Measurements from ENCODE around the gene UMODL1.

Gene UMODL1

DNA sequence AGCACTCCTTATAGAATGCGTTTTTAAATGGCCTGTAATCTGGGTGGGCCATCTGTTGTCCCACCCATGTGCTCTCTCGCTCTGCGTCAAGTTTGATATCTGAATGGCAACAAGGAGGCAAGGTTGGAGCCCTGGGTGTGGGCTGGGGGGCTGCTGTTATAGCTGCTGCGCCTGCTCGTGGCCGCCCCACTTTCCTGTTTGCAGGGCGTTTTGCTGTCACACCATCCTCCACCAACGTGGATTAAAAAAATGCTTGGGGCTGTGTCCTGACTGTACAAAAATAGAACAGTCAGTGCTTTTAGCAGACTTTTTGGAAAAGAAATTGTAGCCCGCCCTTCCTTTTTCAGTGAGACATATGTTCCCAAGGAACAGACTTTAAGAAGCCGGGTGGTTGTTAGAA is 25.4 kb downstream of the UMODL1 start:
- no peak for DNase-seq (ENCODE audit: low spot score)

GRCh38 chr21:42097274-42097673 is 26.2 kb downstream of the UMODL1 start:
- no peak for DNase-seq (ENCODE audit: low spot score)

DNA sequence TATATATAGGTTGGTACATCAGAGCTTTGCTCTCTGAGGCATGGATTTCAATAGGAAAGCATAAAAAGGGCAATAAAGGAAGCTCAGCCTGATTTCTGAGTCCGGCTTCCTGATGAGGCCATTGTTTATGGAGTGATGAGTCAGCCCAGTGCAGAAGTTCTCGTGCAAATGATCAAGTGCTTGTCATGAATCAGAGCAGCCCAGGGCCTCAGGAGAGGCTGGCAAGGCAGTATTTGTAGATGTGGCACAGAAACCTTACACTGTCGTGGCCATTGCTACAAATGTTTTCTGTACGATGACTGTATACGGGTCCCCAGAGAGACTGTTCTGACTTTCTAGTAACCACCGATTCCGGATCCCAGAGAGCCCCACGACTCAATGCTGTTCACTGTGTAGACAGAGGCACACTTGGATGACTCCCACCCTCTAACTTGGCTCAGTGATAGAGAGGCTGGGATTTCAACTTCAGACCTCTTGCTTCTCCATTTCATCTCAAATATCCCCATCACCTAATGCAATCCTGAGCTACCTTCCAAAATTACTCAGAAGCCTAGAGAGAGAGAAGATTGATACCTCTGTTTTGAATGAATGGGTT is 26.8 kb downstream of the UMODL1 start:
- no peak for DNase-seq (ENCODE audit: low spot score)

GRCh38 chr21:42098957-42099505 is 27.9 kb downstream of the UMODL1 start:
- DNase-seq (ENCODE audit: low spot score) = no peak

- no peak for DNase-seq (ENCODE audit: low spot score)
Observed at GRCh38 chr21:42101246-42101645, 30.1 kb downstream of the UMODL1 start.

DNA sequence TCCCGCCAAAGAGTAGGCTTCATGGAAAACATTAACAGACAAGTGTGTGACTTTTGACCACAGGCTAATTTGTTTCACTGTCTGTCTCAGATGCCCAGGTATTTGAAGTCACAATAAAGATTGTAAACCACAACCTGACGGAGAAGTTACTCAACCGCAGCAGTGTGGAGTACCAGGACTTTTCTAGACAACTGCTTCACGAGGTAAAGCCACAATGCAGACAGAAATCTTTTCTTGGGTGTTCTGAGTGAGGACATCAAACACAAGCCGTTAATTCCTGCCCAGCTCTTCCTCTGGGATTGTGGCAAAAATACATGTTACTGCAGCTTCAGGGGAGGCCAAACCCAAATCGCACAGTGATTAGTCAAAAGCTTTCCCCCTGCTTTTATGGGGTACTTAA is 31.0 kb downstream of the UMODL1 start:
- no peak for DNase-seq (ENCODE audit: low spot score)

GRCh38 chr21:42102526-42102925 is 31.4 kb downstream of the UMODL1 start:
- no peak for DNase-seq (ENCODE audit: low spot score)

DNA sequence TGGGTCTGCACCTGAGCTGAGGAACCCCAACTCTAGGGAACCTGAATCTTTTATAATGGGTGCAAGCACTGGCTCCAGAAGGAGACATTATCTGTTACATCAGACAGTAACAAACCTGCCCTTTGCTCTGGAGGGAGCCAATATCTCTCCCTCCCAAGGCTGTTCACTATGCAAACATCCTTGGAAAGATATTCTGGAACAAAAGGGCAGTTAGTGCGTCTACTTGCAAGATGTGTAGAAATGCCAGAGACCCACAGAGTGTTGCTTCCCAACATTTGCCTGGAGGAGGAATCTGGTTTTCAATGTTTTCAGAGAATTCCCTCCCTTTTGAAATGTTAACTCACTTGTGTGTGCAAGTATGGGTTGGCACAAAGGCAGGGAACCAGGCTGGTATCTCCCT is 31.9 kb downstream of the UMODL1 start:
- DNase-seq (ENCODE audit: low spot score) = no peak

DNA sequence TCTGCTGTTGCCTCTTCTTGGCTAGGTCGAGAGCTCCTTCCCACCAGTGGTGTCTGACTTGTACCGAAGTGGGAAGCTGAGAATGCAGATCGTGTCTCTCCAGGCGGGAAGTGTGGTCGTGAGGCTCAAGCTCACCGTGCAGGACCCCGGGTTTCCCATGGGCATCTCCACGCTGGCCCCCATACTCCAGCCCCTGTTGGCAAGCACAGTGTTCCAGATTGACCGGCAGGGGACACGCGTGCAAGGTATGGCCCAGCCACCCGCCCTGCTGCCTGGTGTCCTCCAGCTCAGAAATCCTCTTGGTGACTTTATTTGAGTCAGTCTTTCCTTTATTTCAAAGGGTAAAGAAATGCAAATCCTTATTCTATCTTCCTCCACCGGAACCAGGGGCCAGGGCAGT is 32.7 kb downstream of the UMODL1 start:
- DNase-seq (ENCODE audit: low spot score) = no peak

DNA sequence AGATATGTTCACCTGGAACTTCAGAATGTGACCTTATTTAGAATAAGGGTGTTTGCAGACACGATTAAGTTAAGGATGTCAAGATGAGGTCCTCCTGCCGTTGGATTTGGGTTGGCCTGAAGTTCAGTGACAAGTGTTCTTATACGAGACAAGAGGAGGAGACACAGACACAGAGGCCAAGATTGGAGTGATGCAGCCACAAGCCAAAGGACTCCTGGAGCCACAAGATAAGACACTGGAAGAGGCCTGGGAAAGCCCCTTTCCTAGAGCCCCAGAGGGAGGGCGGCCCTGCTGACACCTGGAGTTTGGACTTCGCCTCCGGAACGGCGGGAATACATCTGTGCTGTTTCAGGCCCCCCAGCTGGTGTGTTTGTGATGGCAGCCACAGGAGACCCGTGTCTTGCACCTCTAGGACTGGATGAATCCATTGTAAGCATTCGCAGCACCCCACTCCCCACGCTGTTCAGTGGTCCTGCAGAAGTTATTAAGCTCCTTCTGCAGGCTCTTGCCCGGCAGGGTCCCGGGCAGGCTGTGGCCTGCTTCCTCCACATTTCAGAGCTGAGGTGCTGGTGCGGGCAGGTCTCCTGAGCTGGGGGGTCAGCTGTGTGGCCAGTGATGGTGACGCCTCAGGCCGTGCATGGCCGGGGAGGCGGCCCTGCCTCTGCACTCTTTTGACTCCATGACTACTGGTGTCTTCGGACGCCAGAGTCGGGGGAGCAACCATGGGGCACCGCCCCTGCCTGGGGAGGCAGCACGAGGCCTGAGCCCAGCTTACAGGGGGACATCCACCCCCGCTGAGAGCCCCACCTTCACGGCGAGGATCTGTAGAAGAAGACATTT is 34.6 kb downstream of the UMODL1 start:
- no peak for DNase-seq (ENCODE audit: low spot score)

- DNase-seq (ENCODE audit: low spot score) = no peak
Observed at GRCh38 chr21:42106425-42106824, 35.3 kb downstream of the UMODL1 start.

DNA sequence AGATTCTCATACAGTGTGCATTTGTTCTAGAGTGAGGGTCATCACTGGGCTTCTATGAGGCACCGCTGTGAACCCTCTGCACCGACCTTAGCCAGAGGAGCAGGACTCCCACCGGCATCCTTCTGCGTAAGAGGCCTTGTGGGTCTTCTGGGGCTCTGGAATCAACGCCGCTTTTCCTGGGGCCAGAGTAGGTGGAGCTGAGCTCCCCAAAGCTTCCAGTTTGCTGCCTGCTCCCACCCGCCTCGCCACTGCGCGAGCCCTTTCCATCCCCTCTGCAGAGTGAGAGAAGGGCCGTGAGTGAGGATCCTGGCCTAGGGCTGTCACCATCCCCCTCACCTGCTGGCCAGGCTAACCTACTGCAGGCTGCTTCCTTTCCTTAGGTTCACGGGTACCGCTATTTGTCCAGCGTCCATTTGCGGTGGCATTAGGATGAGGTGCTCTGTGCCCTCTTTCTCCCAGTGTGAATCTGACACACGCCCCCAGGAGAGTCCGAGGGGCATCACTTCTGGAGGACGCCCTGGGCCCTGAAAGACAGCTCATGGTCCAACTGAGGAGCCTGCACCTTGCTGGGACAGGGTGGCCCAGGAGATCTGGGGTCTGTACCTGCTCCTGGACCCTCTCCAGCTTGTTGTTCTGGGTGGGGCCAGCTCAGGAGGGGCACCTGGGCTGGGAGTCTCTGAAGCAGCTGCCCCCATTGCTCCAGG is 36.2 kb downstream of the UMODL1 start:
- DNase-seq (ENCODE audit: low spot score) = no peak

DNA sequence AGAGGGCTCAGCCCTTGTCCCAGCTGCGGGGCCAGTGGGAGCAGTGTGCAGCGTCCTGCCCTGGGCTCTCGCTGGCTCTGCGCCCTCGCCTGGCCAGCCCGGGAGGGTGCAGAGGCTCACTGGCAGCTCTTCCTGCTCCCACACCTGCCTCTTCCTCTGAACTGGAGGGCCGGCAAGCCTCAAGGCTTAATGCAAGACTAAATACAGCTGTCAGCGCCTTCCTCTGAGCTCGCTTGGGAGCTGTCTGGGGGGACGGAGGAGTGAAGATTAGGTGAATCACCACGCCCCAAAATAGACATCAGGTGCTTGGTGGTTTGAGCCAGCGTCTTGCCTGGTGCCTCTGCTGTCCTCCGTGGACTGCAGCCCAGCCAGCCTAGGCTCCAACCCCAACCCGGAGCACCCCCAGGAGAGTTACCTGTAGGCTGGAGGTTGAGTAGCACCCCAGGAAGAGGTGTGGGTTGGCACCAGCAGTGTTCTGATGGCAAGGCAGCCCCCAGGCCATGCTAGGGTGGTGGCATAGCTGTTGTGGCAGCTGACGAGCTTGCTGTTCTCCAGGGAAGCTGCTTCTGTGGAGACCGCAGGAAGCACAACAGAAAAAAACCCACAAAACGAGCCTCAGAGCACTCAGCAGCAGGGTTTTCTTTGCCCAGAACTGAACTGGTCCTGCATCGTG is 36.9 kb downstream of the UMODL1 start:
- peak; percentile 62 for DNase-seq (ENCODE audit: low spot score)

DNA sequence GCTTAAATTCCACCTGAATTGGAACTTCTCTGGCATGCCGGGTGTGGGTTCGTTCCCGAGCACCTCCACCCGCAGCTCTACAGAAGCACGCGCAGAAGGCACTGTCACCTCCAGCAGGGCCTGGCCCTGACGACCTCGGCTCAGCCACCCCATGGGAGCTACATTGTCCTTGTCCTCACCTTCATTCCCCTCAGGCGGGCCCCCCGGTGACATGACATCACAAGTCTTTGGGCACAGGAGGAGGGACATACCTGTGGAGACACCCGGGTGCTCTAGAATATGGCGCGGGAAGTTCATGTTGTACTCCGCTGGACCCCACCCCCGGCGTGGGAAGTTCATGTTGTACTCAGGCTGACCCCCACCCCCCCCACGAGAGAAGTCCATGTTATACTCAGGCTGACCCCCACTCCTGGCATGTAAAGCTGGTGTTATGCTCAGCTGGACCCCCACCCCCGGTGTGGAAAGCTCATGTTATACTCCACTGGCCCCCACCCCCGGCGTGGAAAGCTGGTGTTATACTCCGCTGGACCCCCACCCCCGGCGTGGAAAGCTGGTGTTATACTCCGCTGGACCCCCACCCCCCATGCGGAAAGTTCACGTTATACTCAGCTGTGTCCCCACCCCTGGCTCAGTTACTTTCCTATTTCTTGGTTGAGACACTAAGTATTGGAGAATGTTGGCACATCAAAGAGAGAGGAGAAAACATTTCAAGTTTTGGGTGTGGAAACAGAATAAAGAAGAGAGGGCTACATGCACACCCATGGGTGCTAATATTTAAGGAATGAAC is 37.6 kb downstream of the UMODL1 start:
- no peak for DNase-seq (ENCODE audit: low spot score)

DNA sequence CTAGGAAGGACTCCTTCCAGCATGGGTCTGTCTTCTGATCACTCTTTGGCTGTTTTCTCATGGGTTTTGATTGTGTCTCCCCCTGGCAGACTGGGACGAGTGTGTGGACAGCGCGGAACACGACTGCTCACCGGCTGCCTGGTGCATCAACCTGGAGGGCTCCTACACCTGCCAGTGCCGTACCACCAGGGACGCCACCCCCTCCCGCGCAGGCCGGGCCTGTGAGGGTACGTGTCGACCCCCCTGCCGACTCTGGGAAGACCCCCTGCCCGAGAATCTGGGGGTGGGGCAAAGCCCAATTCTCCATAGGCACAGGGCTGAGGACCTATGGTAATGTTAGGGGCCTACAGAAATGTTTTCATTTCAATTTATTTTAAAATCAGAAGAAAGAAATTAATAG is 38.4 kb downstream of the UMODL1 start:
- DNase-seq (ENCODE audit: low spot score) = no peak

GRCh38 chr21:42109873-42110525 is 38.9 kb downstream of the UMODL1 start:
- no peak for DNase-seq (ENCODE audit: low spot score)

DNA sequence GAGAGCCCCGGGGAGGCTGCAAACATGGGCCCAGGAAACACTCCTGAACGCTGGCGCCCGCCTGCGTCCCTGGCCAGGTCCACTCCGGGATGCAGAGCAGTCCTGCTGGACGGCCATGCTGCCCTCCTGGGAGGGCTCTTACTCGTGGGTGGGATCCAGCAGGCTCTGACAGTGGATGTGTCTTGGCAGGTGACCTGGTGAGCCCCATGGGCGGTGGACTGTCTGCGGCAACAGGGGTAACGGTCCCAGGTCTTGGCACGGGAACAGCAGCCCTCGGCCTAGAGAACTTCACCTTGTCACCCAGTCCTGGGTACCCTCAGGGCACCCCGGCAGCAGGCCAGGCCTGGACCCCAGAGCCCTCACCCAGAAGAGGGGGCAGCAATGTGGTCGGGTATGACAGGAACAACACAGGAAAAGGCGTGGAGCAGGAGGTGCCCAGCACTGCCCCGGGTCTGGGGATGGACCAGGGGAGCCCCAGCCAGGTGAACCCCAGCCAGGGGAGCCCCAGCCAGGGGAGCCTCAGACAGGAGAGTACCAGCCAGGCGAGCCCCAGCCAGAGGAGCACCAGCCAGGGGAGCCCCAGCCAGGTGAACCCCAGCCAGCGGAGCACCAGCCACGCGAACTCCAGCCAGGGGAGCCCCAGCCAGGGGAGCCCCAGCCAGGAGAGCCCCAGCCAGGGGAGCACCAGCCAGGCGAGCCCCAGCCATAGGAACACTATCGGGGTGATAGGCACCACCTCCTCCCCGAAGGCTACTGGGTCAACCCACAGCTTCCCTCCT is 39.8 kb downstream of the UMODL1 start:
- DNase-seq (ENCODE audit: low spot score) = no peak

DNA sequence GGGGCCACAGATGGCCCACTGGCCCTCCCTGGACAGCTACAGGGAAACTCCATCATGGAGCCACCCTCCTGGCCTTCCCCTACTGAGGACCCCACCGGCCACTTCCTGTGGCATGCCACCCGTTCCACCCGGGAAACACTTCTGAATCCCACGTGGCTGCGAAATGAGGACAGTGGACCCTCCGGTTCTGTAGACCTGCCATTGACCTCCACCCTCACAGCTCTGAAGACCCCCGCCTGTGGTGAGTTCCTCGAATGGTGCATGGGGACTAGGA is 40.3 kb downstream of the UMODL1 start:
- DNase-seq (ENCODE audit: low spot score) = no peak

- DNase-seq (ENCODE audit: low spot score) = no peak
Observed at GRCh38 chr21:42111811-42112210, 40.7 kb downstream of the UMODL1 start.

GRCh38 chr21:42112238-42112637 is 41.1 kb downstream of the UMODL1 start:
- no peak for DNase-seq (ENCODE audit: low spot score)

Measured in Ammon's horn (tissue), 1 donor.